Sigmoid colon (tissue), 7 donors: Measurements from ENCODE around the gene SLC6A3. TPM values are rescaled to one million over a fixed set of nuclear protein-coding genes. Genes with fewer than 3 reads are reported as not detected.
A peak's percentile ranks its signal among the peaks of the same experiment; 100 is the strongest.

Experiments
- DNase-seq: peaks from one replicate; pipeline ENCODE4 v3.0.0-alpha.2; 2019
- H3K27ac ChIP-seq, 4 donors: fragments of 200-600 bp; sonication (generic); one replicate each; pipeline ENCODE4 v1.5.1; 2016 to 2019; ENCODE audit warnings: mild to moderate bottlenecking in 1 of 4
- H3K27me3 ChIP-seq, 3 donors: fragments of 200-600 bp; sonication (generic); one replicate each; pipeline ENCODE4 v1.5.1; 2019; ENCODE audit warnings: mild to moderate bottlenecking in 1 of 3
- H3K36me3 ChIP-seq, 4 donors: fragments of 200-600 bp; sonication (generic); one replicate each; pipeline ENCODE4 v1.5.1; 2016 to 2019
- H3K4me1 ChIP-seq, 4 donors: fragments of 200-600 bp; sonication (generic); one replicate each; pipeline ENCODE4 v1.5.1; 2017 to 2019
- H3K4me3 ChIP-seq, 4 donors: fragments of 200-600 bp; sonication (generic); one replicate each; pipeline ENCODE4 v1.5.1; 2017 to 2019; ENCODE audit warnings: mild to moderate bottlenecking in 2 of 4, moderate library complexity in 1 of 4
- H3K9me3 ChIP-seq, 4 donors: fragments of 200-600 bp in 3 of 4; sonication (generic) in 3 of 4; one replicate each; pipeline versions ENCODE4 v1.5.1 to v1.6.1; 2013 to 2019
- EP300 ChIP-seq, 4 donors: sonication (generic); formaldehyde crosslinking; IDR thresholded peaks; one replicate each; pipeline ENCODE4 v1.6.1; 2017; ENCODE audit warnings: antibody characterized with exemption in 4 of 4
- POLR2A ChIP-seq, 2 donors: fragments of 450-650 bp; IDR thresholded peaks; one replicate each; pipeline ENCODE4 v1.6.1; 2016; ENCODE audit warnings: antibody characterized with exemption in 2 of 2, mild to moderate bottlenecking in 2 of 2, moderate library complexity in 2 of 2
- POLR2AphosphoS5 ChIP-seq, 4 donors: sonication (generic); formaldehyde crosslinking; IDR thresholded peaks; one replicate each; pipeline ENCODE4 v1.6.1; 2017; ENCODE audit warnings: antibody characterized with exemption in 4 of 4
- WGBS, 2 donors: extraction: QIAGEN DNeasy Blood & Tissue Kit; methylation state at CpG; one replicate each; pipeline ENCODE4 v1.1.7; 2013; 5-methylcytosine and 5-hydroxymethylcytosine counted together
- intact Hi-C: fragments of 100-400 bp; cut with DNase I; formaldehyde crosslinking; loops from one replicate; pipeline ENCODE4 v1.15.1; 2023
- polyA plus RNA-seq, 3 donors: library from polyadenylated mRNA; stranded (reverse); fragments of 200-250 nt; gene quantifications; one replicate each; pipeline ENCODE4 v1.2.3, GENCODE V29; 2013
- total RNA-seq, 4 donors: library from RNA; depleted of rRNA; stranded (reverse); fragments of >200 nt; gene quantifications; one replicate each; pipeline ENCODE4 v1.1.0, GENCODE V29; 2016
- TF ChIP-seq, protein P1 (sequence below), 4 experiments: fragments of 450-650 bp in 3 of 4; fragments of 200-600 bp in 1 of 4; IDR thresholded peaks; one replicate each; pipeline ENCODE4 v1.5.1; 2016 to 2019; ENCODE audit warnings: antibody characterized with exemption in 4 of 4, mild to moderate bottlenecking in 3 of 4, moderate library complexity in 2 of 4
- donor health status: healthy with polysubstance abuse.
- donor health status: Bipolar disorder and iron deficiency.
- donor health status: healthy.

Gene SLC6A3
- total and polyA plus RNA-seq, 7 donors: 0.06 TPM; not detected in 6

DNA sequence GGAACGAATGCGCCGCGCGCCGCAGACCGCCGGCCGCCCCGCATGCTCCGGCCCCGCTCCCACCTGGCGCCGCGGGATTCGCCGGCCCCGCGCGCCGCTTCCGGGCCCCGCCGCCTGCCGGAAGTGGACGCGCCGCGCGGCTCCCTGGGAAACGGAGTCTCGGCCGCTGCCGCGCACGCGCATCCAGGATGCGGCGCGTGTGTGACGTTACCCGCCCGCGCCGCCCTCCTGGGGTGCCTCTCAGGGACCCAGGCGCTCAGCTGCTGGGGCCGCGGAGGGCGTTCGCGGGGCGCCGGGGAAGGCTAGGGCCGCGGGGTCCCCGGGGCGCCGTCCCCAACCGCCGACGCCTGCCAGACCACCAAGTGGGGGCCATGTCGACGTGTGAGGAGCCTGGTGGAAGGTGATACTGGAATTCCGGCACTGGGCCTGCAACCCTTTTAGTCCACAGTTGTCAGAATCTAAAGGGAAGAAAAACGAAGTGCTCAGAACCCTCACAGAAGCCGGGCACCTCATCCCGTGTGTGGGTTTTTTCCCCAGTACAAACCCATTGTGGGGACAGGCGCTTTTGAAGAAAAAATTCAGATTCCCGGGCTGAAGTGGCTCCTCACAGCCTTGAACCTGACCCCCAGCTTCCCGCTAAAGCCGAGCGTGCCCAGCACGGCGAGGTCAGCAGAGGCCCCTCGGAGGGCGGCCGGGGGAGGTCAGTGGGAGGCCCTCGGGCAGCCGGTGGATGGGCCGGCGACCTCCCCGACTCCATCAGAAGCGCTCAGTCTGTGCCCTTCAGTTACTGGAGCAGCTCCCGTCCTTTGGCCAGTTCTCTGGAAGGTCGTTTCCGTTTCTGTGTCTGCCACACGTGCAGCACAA lies 100.0 kb downstream of the SLC6A3 start, which contains the start of gene CLPTM1L:
CLPTM1L (minus strand) TSS at position 125 of the 864 bp plus-strand sequence. CDS start 258 bp downstream, outside the sequence.
- H3K4me3 ChIP-seq: peak within 1 kb of the TSS; percentile 71 to 99 (median 86)
- TF ChIP-seq, protein P1, sequence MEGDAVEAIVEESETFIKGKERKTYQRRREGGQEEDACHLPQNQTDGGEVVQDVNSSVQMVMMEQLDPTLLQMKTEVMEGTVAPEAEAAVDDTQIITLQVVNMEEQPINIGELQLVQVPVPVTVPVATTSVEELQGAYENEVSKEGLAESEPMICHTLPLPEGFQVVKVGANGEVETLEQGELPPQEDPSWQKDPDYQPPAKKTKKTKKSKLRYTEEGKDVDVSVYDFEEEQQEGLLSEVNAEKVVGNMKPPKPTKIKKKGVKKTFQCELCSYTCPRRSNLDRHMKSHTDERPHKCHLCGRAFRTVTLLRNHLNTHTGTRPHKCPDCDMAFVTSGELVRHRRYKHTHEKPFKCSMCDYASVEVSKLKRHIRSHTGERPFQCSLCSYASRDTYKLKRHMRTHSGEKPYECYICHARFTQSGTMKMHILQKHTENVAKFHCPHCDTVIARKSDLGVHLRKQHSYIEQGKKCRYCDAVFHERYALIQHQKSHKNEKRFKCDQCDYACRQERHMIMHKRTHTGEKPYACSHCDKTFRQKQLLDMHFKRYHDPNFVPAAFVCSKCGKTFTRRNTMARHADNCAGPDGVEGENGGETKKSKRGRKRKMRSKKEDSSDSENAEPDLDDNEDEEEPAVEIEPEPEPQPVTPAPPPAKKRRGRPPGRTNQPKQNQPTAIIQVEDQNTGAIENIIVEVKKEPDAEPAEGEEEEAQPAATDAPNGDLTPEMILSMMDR (IDR thresholded peaks at IDR 0.05): no peak
- TF ChIP-seq EP300 (IDR thresholded peaks at IDR 0.05) (no peak), POLR2AphosphoS5 (IDR thresholded peaks at IDR 0.05) (peak; percentile 69 to 93 (median 88)), POLR2A (IDR thresholded peaks at IDR 0.05) (peak; percentile 62 to 63)
- peak; percentile 92 for DNase-seq
- no peaks in the 10 kb centered on the region for H3K27me3 ChIP-seq
- 1% methylated on average over 87 of the region's 87 CpGs for WGBS, 2 donors
- peaks cover 0 to 29% (median 15%) of the 10 kb centered on the region in 4 donors for H3K36me3 ChIP-seq
- H3K27ac ChIP-seq: peak within 1 kb of the TSS; percentile 83 to 94 (median 90)
- H3K4me1 ChIP-seq: peaks cover 0 to 33% (median 23%) of the 10 kb centered on the region in 4 donors
- intact Hi-C loops: loop anchor here (2.0 to 10.0 kb wide), 3 partner anchors 180 to 454 kb away; partner anchors contain the start of genes LPCAT1 and MRPL36
- H3K9me3 ChIP-seq: no peaks in the 10 kb centered on the region

DNA sequence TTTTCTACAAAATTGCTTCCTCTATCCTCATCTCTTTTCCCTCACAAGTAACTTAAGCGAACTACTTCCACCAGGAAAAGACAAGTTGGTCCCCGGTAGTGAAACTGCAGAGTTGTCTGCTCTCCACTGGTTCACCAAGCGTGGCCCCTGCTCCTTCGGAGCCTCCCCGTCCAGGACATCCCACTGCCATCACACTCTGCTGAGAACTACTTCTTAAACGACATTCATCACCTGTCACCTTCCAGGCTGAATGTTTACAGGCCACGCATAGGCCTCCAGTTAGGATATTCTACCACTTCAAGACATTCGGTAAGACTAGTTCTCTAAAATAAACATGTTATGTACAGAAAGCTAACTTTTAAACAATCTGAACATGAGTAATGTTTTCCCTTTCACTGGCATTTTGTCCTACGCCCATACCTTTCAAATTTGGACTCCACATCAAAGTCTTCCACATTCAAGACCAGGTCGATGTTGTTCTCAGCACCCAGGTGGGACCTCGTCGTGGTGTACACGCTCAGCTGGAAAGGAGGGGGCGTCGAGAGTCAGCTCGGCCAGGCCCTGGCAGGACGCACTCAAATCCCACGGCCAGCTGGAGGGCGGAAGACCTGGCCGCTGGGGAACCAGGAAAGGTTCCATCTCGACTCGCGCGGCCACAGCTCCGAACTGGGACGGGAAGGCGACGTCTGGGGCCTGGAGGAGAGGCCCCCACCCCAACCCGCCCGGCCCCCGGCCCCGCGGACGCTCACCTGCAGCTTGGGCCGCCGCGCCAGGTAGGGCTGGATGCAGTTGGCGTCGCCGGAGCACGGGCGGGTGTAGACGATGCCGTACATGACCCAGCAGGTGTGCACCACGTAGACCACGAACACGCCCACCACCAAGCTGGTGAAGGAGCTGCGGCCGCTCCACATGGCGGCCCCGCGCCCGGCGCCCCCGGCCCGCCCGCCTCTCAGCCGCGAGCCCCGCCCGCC lies 101.0 kb downstream of the SLC6A3 start:
- TF ChIP-seq POLR2AphosphoS5 (IDR thresholded peaks at IDR 0.05): no peak

DNA sequence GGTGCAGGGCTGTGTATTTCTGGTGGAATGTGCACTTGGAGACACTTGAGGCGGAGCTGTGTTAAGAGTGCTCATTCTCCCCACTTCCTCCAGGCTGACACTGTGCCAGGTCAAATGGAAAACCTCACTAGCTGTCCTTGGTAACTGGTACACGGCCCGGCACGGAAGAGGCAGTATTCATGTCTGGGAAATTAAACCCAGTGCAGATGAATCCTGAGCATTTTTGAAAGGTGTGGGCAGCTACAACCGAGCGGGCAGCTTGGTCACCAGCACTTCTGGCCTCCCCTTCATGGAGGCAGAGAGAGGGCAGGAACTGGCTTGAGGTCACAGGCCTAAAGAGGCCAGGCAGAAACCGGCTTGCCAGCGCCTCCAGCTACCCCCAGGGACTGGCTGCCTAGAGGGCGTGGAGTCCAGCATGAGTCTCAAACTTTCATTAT lies 101.9 kb downstream of the SLC6A3 start:
- intact Hi-C loops: loop anchor here (10.0 kb wide), 1 partner anchor 181 kb away; the partner anchor contains the start of gene LPCAT1
- no peak overlapping the region for H3K27ac ChIP-seq
- DNase-seq: no peak
- peaks cover 0 to 33% (median 23%) of the 10 kb centered on the region in 4 donors for H3K4me1 ChIP-seq
- no peak overlapping the region for H3K4me3 ChIP-seq
- H3K27me3 ChIP-seq: no peaks in the 10 kb centered on the region
- 76 to 80% methylated on average over 9 of the region's 9 CpGs for WGBS, 2 donors
- TF ChIP-seq EP300 (IDR thresholded peaks at IDR 0.05): no peak
- TF ChIP-seq POLR2A (IDR thresholded peaks at IDR 0.05): no peak
- TF ChIP-seq, protein P1 (IDR thresholded peaks at IDR 0.05): no peak
- no peak for TF ChIP-seq POLR2AphosphoS5 (IDR thresholded peaks at IDR 0.05)
- H3K9me3 ChIP-seq: no peaks in the 10 kb centered on the region
- H3K36me3 ChIP-seq: peaks cover 8 to 46% (median 27%) of the 10 kb centered on the region in 4 donors

More for the DNA sequence above, 101.0 kb downstream of the SLC6A3 start:
- WGBS, 2 donors: 3 to 7% methylated on average over 61 of the region's 61 CpGs
- DNase-seq: no peak
- Histone ChIP-seq H3K27ac (peak overlapping the region; percentile 41 to 87 (median 52)), H3K9me3 (no peaks in the 10 kb centered on the region), H3K27me3 (no peaks in the 10 kb centered on the region), H3K4me1 (peaks cover 0 to 33% (median 23%) of the 10 kb centered on the region in 4 donors), H3K36me3 (peaks cover 0 to 37% (median 20%) of the 10 kb centered on the region in 4 donors), H3K4me3 (peak overlapping the region; percentile 71 to 99 (median 80))
- intact Hi-C loops: loop anchor here (2.0 to 10.0 kb wide), 3 partner anchors 181 to 455 kb away; partner anchors contain the start of genes LPCAT1 and MRPL36

Other genes with a start within 250 kb of the SLC6A3 start
- gene SLC6A19, start 243.8 kb downstream of the SLC6A3 start, total RNA-seq: not detected
- gene SLC6A19, start 243.8 kb downstream of the SLC6A3 start, polyA plus RNA-seq: 1 to 10 TPM in 1 of 3 donors, under 1 TPM in 2; 0.80 to 6.6 (median 0.92) TPM
- gene SLC6A18, start 220.1 kb downstream of the SLC6A3 start, total RNA-seq: not detected
- gene SLC6A18, start 220.1 kb downstream of the SLC6A3 start, polyA plus RNA-seq: under 1 TPM in 1 of 3 donors, not detected in 2; 0.07 TPM
- gene TERT, start 150.4 kb downstream of the SLC6A3 start, total RNA-seq: not detected
- 1 to 10 TPM in 1 of 3 donors, not detected in 2; 2.9 TPM for gene TERT, start 150.4 kb downstream of the SLC6A3 start, polyA plus RNA-seq
- 10 to 100 TPM; 49.5 to 67.8 (median 58.9) TPM for gene CLPTM1L, start 100.3 kb downstream of the SLC6A3 start, total RNA-seq
- gene CLPTM1L, start 100.3 kb downstream of the SLC6A3 start, polyA plus RNA-seq: 10 to 100 TPM; 33.1 to 90.5 (median 33.6) TPM
- gene LPCAT1, start 78.5 kb upstream of the SLC6A3 start, total RNA-seq: 10 to 100 TPM; 20.6 to 24.3 (median 22.3) TPM
- 10 to 100 TPM in 1 of 3 donors, 1 to 10 TPM in 2; 4.2 to 35.1 (median 7.8) TPM for gene LPCAT1, start 78.5 kb upstream of the SLC6A3 start, polyA plus RNA-seq